Mucosa of rectum (tissue), 2 donors: ENCODE data around the gene RTN3.

Source experiments
- H3K27ac ChIP-seq, 2 donors: one replicate each; pipeline ENCODE4 v1.7.0; 2013; ENCODE audit warnings: inconsistent platforms in 2 of 2, low read depth in 2 of 2, low read length in 2 of 2
- H3K27me3 ChIP-seq, 2 donors: one replicate each; pipeline ENCODE4 v1.7.0; 2013; ENCODE audit warnings: low read length in 2 of 2; ENCODE audit not compliant: control insufficient read depth in 2 of 2, insufficient read depth in 2 of 2
- H3K36me3 ChIP-seq, 2 donors: one replicate each; pipeline ENCODE4 v1.7.0; 2013; ENCODE audit warnings: low read length in 2 of 2; ENCODE audit not compliant: control insufficient read depth in 2 of 2, insufficient read depth in 2 of 2
- H3K4me1 ChIP-seq, 2 donors: one replicate each; pipeline ENCODE4 v1.7.0; 2013; ENCODE audit warnings: low read length in 2 of 2, mild to moderate bottlenecking in 1 of 2; ENCODE audit not compliant: control insufficient read depth in 2 of 2, insufficient read depth in 2 of 2
- H3K4me3 ChIP-seq, 2 donors: one replicate each; pipeline ENCODE4 v1.7.0; 2013; ENCODE audit warnings: low read length in 2 of 2
- H3K9ac ChIP-seq, 2 donors: one replicate each; pipeline ENCODE4 v1.7.0; 2013; ENCODE audit warnings: low read length in 2 of 2, low read depth in 1 of 2, mild to moderate bottlenecking in 1 of 2
- H3K9me3 ChIP-seq, 2 donors: one replicate each; pipeline ENCODE4 v1.7.0; 2013; ENCODE audit warnings: low read length in 2 of 2; ENCODE audit not compliant: control insufficient read depth in 2 of 2
- donor health status: healthy.
- donor health status: Normal muscosa, but diverticular disease.

The RTN3 gene

GRCh38 chr11:63783925-63784592 lies 102.8 kb downstream of the RTN3 start:
- no peak overlapping the region for H3K27ac ChIP-seq
- no peaks in the 10 kb centered on the region for H3K9me3 ChIP-seq
- no peak overlapping the region for H3K4me3 ChIP-seq
- H3K36me3 ChIP-seq = no peaks in the 10 kb centered on the region
- H3K27me3 ChIP-seq = no peaks in the 10 kb centered on the region
- no peaks in the 10 kb centered on the region for H3K4me1 ChIP-seq
- no peak overlapping the region for H3K9ac ChIP-seq

- Histone ChIP-seq H3K27me3 (no peaks in the 10 kb centered on the region), H3K9me3 (no peaks in the 10 kb centered on the region), H3K27ac (no peak overlapping the region), H3K36me3 (no peaks in the 10 kb centered on the region), H3K4me3 (no peak overlapping the region), H3K9ac (no peak overlapping the region), H3K4me1 (no peaks in the 10 kb centered on the region)
These were observed 104.5 kb downstream of the RTN3 start for GRCh38 chr11:63785823-63786222.

GRCh38 chr11:63791495-63792167 lies 110.3 kb downstream of the RTN3 start:
- H3K27me3 ChIP-seq = no peaks in the 10 kb centered on the region
- no peaks in the 10 kb centered on the region for H3K4me1 ChIP-seq

GRCh38 chr11:63793161-63793560 lies 111.9 kb downstream of the RTN3 start:
- H3K9me3 ChIP-seq = peaks cover 2 to 3% of the 10 kb centered on the region in 2 donors

More at GRCh38 chr11:63791495-63792167, 110.3 kb downstream of the RTN3 start:
- Histone ChIP-seq H3K9ac (no peak overlapping the region), H3K4me3 (no peak overlapping the region), H3K36me3 (no peaks in the 10 kb centered on the region), H3K27ac (no peak overlapping the region), H3K9me3 (peaks cover 2 to 3% of the 10 kb centered on the region in 2 donors)

GRCh38 chr11:63795066-63795465 lies 113.8 kb downstream of the RTN3 start:
- Histone ChIP-seq H3K9ac (no peak overlapping the region), H3K36me3 (no peaks in the 10 kb centered on the region), H3K4me3 (no peak overlapping the region), H3K9me3 (peaks cover 2 to 3% of the 10 kb centered on the region in 2 donors), H3K27ac (no peak overlapping the region), H3K4me1 (no peaks in the 10 kb centered on the region), H3K27me3 (no peaks in the 10 kb centered on the region)

More at GRCh38 chr11:63793161-63793560, 111.9 kb downstream of the RTN3 start:
- H3K36me3 ChIP-seq = no peaks in the 10 kb centered on the region
- H3K4me1 ChIP-seq = no peaks in the 10 kb centered on the region
- H3K27ac ChIP-seq = no peak overlapping the region
- H3K27me3 ChIP-seq = no peaks in the 10 kb centered on the region
- no peak overlapping the region for H3K4me3 ChIP-seq
- H3K9ac ChIP-seq = no peak overlapping the region

- H3K27me3 ChIP-seq = no peaks in the 10 kb centered on the region
- H3K9ac ChIP-seq = no peak overlapping the region
- peaks cover 0 to 12% of the 10 kb centered on the region in 2 donors for H3K4me1 ChIP-seq
- H3K9me3 ChIP-seq = no peaks in the 10 kb centered on the region
- H3K4me3 ChIP-seq = no peak overlapping the region
- no peaks in the 10 kb centered on the region for H3K36me3 ChIP-seq
- H3K27ac ChIP-seq = no peak overlapping the region
These were observed 119.6 kb downstream of the RTN3 start for GRCh38 chr11:63800921-63801320.

- Histone ChIP-seq H3K36me3 (no peaks in the 10 kb centered on the region), H3K4me1 (peaks cover 0 to 12% of the 10 kb centered on the region in 2 donors), H3K9me3 (no peaks in the 10 kb centered on the region), H3K27me3 (no peaks in the 10 kb centered on the region), H3K9ac (no peak overlapping the region), H3K27ac (peak overlapping the region in 1 of 2 donors; percentile 22), H3K4me3 (no peak overlapping the region)
These were observed 121.5 kb downstream of the RTN3 start for GRCh38 chr11:63802637-63803414.

GRCh38 chr11:63804259-63804658 lies 123.0 kb downstream of the RTN3 start:
- H3K4me3 ChIP-seq = peak overlapping the region in 1 of 2 donors; percentile 40
- H3K4me1 ChIP-seq = peaks cover 0 to 12% of the 10 kb centered on the region in 2 donors
- no peaks in the 10 kb centered on the region for H3K36me3 ChIP-seq
- peak overlapping the region; percentile 26 to 41 for H3K27ac ChIP-seq
- no peaks in the 10 kb centered on the region for H3K9me3 ChIP-seq
- no peak overlapping the region for H3K9ac ChIP-seq
- no peaks in the 10 kb centered on the region for H3K27me3 ChIP-seq

GRCh38 chr11:63805844-63806415 lies 124.6 kb downstream of the RTN3 start:
- H3K27ac ChIP-seq = no peak overlapping the region
- no peaks in the 10 kb centered on the region for H3K27me3 ChIP-seq
- peaks cover 0 to 12% of the 10 kb centered on the region in 2 donors for H3K4me1 ChIP-seq
- H3K4me3 ChIP-seq = no peak overlapping the region
- no peak overlapping the region for H3K9ac ChIP-seq
- no peaks in the 10 kb centered on the region for H3K36me3 ChIP-seq
- H3K9me3 ChIP-seq = no peaks in the 10 kb centered on the region
